WTC11 (cell line): ENCODE data around the gene ARL10. TPM values are rescaled to one million over a fixed set of nuclear protein-coding genes. Genes with fewer than 3 reads are reported as not detected.

Experiments used
- ATAC-seq: fragments of 200-7000 bp; cut with Tn5 transposase; 2 replicates; pipeline ENCODE4 v1.10.0; 2021; ENCODE audit warnings: mild to moderate bottlenecking, moderate library complexity
- CTCF ChIA-PET: fragments of 300-600 bp; sonication (Branson Sonifier 250); formaldehyde crosslinking; loops from one replicate; lab custom pipeline; 2021; ENCODE audit warnings: antibody characterized with exemption; lab: Charles Lee
- POLR2A ChIA-PET: fragments of 350-600 bp; sonication (Branson Sonifier 250); formaldehyde crosslinking; loops from one replicate; lab custom pipeline; 2021; ENCODE audit warnings: antibody characterized with exemption; lab: Charles Lee
- DNase-seq: peaks from one replicate; pipeline ENCODE4 v3.0.0; 2021; ENCODE audit warnings: low spot score
- H3K27ac Mint-ChIP-seq: 2 replicates; pipeline ENCODE4 v1.8.0; 2021; ENCODE audit warnings: mixed read lengths
- H3K27me3 Mint-ChIP-seq: 2 replicates; pipeline ENCODE4 v1.8.0; 2021; ENCODE audit warnings: low read depth, mild to moderate bottlenecking, moderate library complexity, mixed read lengths
- H3K36me3 Mint-ChIP-seq: 2 replicates; pipeline ENCODE4 v1.8.0; 2021; ENCODE audit warnings: mixed read lengths
- H3K4me1 Mint-ChIP-seq: 2 replicates; pipeline ENCODE4 v1.8.0; 2022; ENCODE audit warnings: mixed read lengths
- H3K4me3 Mint-ChIP-seq: 2 replicates; pipeline ENCODE4 v1.8.0; 2021; ENCODE audit warnings: mild to moderate bottlenecking, moderate library complexity, mixed read lengths
- H3K9me3 Mint-ChIP-seq: 2 replicates; pipeline ENCODE4 v1.8.0; 2021; ENCODE audit warnings: mixed read lengths
- AR ChIP-seq: fragments of 250-450 bp; sonication (Bioruptor Pico); IDR thresholded peaks from 2 replicates; pipeline ENCODE4 v1.9.0; 2021; ENCODE audit warnings: mild to moderate bottlenecking
- CBFB ChIP-seq: sonication (generic); formaldehyde crosslinking; IDR thresholded peaks from 2 replicates; pipeline ENCODE4 v1.8.1; 2022; ENCODE audit warnings: mild to moderate bottlenecking, low read depth, missing genetic modification reagents
- CDX4 ChIP-seq: fragments of 250-450 bp; sonication (Bioruptor Pico); IDR thresholded peaks from 2 replicates; pipeline ENCODE4 v1.9.0; 2021; ENCODE audit warnings: moderate library complexity, mild to moderate bottlenecking, inconsistent platforms, borderline replicate concordance
- CREB1 ChIP-seq: sonication (generic); formaldehyde crosslinking; IDR thresholded peaks from 2 replicates; pipeline ENCODE4 v1.8.0; 2023; ENCODE audit warnings: mild to moderate bottlenecking, missing genetic modification reagents
- ESRRA ChIP-seq: sonication (generic); formaldehyde crosslinking; IDR thresholded peaks from 2 replicates; pipeline ENCODE4 v1.8.1; 2022; ENCODE audit warnings: mild to moderate bottlenecking, missing genetic modification reagents, borderline replicate concordance
- FOXP4 ChIP-seq: sonication (generic); formaldehyde crosslinking; IDR thresholded peaks from 2 replicates; pipeline ENCODE4 v1.8.0; 2022; ENCODE audit warnings: mild to moderate bottlenecking, missing genetic modification reagents
- GRHL2 ChIP-seq: fragments of 250-450 bp; sonication (Bioruptor Pico); IDR thresholded peaks from 2 replicates; pipeline ENCODE4 v1.8.0; 2022; ENCODE audit warnings: mild to moderate bottlenecking, moderate library complexity; ENCODE audit not compliant: insufficient replicate concordance, severe bottlenecking
- KAT7 ChIP-seq: sonication (generic); formaldehyde crosslinking; IDR thresholded peaks from 2 replicates; pipeline ENCODE4 v1.8.1; 2023; ENCODE audit warnings: missing genetic modification reagents, mild to moderate bottlenecking, borderline replicate concordance
- MXD4 ChIP-seq: fragments of 250-450 bp; sonication (Bioruptor Pico); IDR thresholded peaks from 2 replicates; pipeline ENCODE4 v1.8.0; 2021; ENCODE audit warnings: mild to moderate bottlenecking, moderate library complexity, borderline replicate concordance
- MYBL2 ChIP-seq: sonication (generic); formaldehyde crosslinking; IDR thresholded peaks from 2 replicates; pipeline ENCODE4 v1.8.1; 2023; ENCODE audit warnings: mild to moderate bottlenecking, moderate library complexity, missing genetic modification reagents
- RELA ChIP-seq: sonication (generic); formaldehyde crosslinking; IDR thresholded peaks from 2 replicates; pipeline ENCODE4 v1.8.1; 2022; ENCODE audit warnings: missing genetic modification reagents, mild to moderate bottlenecking, borderline replicate concordance
- SOX15 ChIP-seq: fragments of 250-450 bp; sonication (Bioruptor Pico); IDR thresholded peaks from 2 replicates; pipeline ENCODE4 v1.9.0; 2021; ENCODE audit warnings: mild to moderate bottlenecking
- TP53 ChIP-seq: sonication (generic); formaldehyde crosslinking; IDR thresholded peaks from 2 replicates; pipeline ENCODE4 v1.8.1; 2023; ENCODE audit warnings: mild to moderate bottlenecking, missing genetic modification reagents
- USF2 ChIP-seq: sonication (generic); formaldehyde crosslinking; IDR thresholded peaks from 2 replicates; pipeline ENCODE4 v1.8.1; 2023; ENCODE audit warnings: mild to moderate bottlenecking, missing genetic modification reagents, moderate library complexity
- ZBTB43 ChIP-seq: sonication (generic); formaldehyde crosslinking; IDR thresholded peaks from 2 replicates; pipeline ENCODE4 v1.8.1; 2023; ENCODE audit warnings: mild to moderate bottlenecking, missing genetic modification reagents
- ZNF121 ChIP-seq: sonication (generic); formaldehyde crosslinking; IDR thresholded peaks from 2 replicates; pipeline ENCODE4 v1.8.0; 2023; ENCODE audit warnings: missing genetic modification reagents
- ZNF281 ChIP-seq: sonication (generic); formaldehyde crosslinking; IDR thresholded peaks from 2 replicates; pipeline ENCODE4 v1.8.0; 2023; ENCODE audit warnings: mild to moderate bottlenecking, missing genetic modification reagents
- ZNF425 ChIP-seq: fragments of 250-450 bp; sonication (Bioruptor Pico); conservative IDR thresholded peaks from 2 replicates; pipeline ENCODE4 v1.9.0; 2021; ENCODE audit warnings: mild to moderate bottlenecking
- total RNA-seq: library from RNA; stranded (reverse); gene quantifications from 3 replicates; pipeline ENCODE4 v1.2.3, GENCODE V29; 2021

ARL10 gene
- total RNA-seq, 1 experiment from 2014 or later, result 6.8 TPM

GRCh38 chr5:176408590-176408989 is 43.3 kb downstream of the ARL10 start (continued):
- TF ChIP-seq ZNF281 (CRISPR knock-in tag) (no peak), FOXP4 (no peak)
- TF ChIP-seq, all 79 proteins: peak for 0

GRCh38 chr5:176409765-176410164 is 44.5 kb downstream of the ARL10 start:
- Mint-ChIP-seq H3K4me3 (no peak overlapping the region), H3K9me3 (no peaks in the 10 kb centered on the region), H3K36me3 (no peaks in the 10 kb centered on the region), H3K4me1 (peaks cover 3% of the 10 kb centered on the region), H3K27me3 (no peaks in the 10 kb centered on the region), H3K27ac (no peak overlapping the region)
- no peak for DNase-seq
- TF ChIP-seq GRHL2 (CRISPR knock-in tag), result no peak
- no peak for TF ChIP-seq RELA (CRISPR knock-in tag)
- TF ChIP-seq MXD4 (CRISPR knock-in tag), result no peak
- no peak for TF ChIP-seq CDX4 (CRISPR knock-in tag)
- TF ChIP-seq CREB1 (CRISPR knock-in tag), result no peak
- TF ChIP-seq MYBL2 (CRISPR knock-in tag), result no peak
- TF ChIP-seq TP53 (CRISPR knock-in tag), result no peak
- no peak for TF ChIP-seq ZNF121 (CRISPR knock-in tag)
- TF ChIP-seq ZBTB43 (CRISPR knock-in tag), result no peak
- TF ChIP-seq KAT7 (CRISPR knock-in tag), result no peak
- no peak for TF ChIP-seq AR
- TF ChIP-seq ZNF425, result no peak
- no peak for TF ChIP-seq SOX15 (CRISPR knock-in tag)
- no peak for TF ChIP-seq ESRRA
- TF ChIP-seq CBFB (CRISPR knock-in tag), result no peak
- no peak for TF ChIP-seq USF2 (CRISPR knock-in tag)
- no peak for ATAC-seq
- ChIA-PET POLR2A (no interaction called here), CTCF (interaction anchor here (1.0 kb wide), 2 partner anchors 38 to 128 kb away, joined by 3 to 5 read pairs; partner anchors contain the start of gene RNF44)
